ENCODE data around the gene NHLH2.

DNA sequence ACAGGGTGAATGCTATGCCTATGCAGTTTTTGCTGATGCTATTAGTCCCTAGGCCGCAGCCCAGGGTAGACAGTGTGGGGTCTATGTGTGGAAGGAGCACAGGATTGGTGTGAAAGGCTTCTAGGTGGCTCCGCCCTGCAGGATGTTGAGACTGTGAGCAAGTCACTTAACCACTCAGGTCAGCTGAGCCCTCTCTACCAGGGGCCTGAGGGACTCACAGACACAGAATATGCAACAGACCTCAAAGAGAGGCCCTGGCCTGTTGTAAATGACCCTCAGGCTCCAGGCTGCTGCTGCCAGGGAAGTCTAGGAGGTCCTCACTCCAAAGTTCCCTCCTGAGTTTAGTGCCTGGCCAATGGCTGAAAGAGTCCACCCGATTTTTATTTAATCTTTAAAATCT, 11.0 kb downstream of the NHLH2 start:
- TF ChIP-seq ZBTB8A (tag by site-specific recombination; IDR thresholded peaks at IDR 0.05) (no peak), TRIM28 (IDR thresholded peaks at IDR 0.05; ENCODE audit: borderline replicate concordance, low read length) (no peak), ZNF184 (tag by site-specific recombination; IDR thresholded peaks at IDR 0.05) (no peak)
- TF ChIP-seq, protein P1, sequence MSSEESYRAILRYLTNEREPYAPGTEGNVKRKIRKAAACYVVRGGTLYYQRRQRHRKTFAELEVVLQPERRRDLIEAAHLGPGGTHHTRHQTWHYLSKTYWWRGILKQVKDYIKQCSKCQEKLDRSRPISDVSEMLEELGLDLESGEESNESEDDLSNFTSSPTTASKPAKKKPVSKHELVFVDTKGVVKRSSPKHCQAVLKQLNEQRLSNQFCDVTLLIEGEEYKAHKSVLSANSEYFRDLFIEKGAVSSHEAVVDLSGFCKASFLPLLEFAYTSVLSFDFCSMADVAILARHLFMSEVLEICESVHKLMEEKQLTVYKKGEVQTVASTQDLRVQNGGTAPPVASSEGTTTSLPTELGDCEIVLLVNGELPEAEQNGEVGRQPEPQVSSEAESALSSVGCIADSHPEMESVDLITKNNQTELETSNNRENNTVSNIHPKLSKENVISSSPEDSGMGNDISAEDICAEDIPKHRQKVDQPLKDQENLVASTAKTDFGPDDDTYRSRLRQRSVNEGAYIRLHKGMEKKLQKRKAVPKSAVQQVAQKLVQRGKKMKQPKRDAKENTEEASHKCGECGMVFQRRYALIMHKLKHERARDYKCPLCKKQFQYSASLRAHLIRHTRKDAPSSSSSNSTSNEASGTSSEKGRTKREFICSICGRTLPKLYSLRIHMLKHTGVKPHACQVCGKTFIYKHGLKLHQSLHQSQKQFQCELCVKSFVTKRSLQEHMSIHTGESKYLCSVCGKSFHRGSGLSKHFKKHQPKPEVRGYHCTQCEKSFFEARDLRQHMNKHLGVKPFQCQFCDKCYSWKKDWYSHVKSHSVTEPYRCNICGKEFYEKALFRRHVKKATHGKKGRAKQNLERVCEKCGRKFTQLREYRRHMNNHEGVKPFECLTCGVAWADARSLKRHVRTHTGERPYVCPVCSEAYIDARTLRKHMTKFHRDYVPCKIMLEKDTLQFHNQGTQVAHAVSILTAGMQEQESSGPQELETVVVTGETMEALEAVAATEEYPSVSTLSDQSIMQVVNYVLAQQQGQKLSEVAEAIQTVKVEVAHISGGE (tag by site-specific recombination; conservative IDR thresholded peaks at IDR 0.05; ENCODE audit: low read depth): no peak
- TF ChIP-seq, protein P2, sequence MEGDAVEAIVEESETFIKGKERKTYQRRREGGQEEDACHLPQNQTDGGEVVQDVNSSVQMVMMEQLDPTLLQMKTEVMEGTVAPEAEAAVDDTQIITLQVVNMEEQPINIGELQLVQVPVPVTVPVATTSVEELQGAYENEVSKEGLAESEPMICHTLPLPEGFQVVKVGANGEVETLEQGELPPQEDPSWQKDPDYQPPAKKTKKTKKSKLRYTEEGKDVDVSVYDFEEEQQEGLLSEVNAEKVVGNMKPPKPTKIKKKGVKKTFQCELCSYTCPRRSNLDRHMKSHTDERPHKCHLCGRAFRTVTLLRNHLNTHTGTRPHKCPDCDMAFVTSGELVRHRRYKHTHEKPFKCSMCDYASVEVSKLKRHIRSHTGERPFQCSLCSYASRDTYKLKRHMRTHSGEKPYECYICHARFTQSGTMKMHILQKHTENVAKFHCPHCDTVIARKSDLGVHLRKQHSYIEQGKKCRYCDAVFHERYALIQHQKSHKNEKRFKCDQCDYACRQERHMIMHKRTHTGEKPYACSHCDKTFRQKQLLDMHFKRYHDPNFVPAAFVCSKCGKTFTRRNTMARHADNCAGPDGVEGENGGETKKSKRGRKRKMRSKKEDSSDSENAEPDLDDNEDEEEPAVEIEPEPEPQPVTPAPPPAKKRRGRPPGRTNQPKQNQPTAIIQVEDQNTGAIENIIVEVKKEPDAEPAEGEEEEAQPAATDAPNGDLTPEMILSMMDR (tag by site-specific recombination; IDR thresholded peaks at IDR 0.05): no peak
- TF ChIP-seq, protein P3, sequence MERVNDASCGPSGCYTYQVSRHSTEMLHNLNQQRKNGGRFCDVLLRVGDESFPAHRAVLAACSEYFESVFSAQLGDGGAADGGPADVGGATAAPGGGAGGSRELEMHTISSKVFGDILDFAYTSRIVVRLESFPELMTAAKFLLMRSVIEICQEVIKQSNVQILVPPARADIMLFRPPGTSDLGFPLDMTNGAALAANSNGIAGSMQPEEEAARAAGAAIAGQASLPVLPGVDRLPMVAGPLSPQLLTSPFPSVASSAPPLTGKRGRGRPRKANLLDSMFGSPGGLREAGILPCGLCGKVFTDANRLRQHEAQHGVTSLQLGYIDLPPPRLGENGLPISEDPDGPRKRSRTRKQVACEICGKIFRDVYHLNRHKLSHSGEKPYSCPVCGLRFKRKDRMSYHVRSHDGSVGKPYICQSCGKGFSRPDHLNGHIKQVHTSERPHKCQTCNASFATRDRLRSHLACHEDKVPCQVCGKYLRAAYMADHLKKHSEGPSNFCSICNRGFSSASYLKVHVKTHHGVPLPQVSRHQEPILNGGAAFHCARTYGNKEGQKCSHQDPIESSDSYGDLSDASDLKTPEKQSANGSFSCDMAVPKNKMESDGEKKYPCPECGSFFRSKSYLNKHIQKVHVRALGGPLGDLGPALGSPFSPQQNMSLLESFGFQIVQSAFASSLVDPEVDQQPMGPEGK (tag by site-specific recombination; IDR thresholded peaks at IDR 0.05): no peak

All from HEK293 (cell line).